NCI-H2196 treated with DMSO at 0.1 percent for 48 hours (cell line): ENCODE results near the gene CLMP.
A peak's percentile ranks its signal among the peaks of the same experiment; 100 is the strongest.
"Not testable (repeated sequence)": the region's sequence is repeated elsewhere in the genome, so short reads cannot be mapped to it uniquely, and the experiment has no call there.

Experiments used
- DNase-seq: peaks from one replicate; lab custom pipeline; 2025; ENCODE audit not compliant: unreplicated experiment; lab: John Stamatoyannopoulos, UW

The CLMP gene

DNA sequence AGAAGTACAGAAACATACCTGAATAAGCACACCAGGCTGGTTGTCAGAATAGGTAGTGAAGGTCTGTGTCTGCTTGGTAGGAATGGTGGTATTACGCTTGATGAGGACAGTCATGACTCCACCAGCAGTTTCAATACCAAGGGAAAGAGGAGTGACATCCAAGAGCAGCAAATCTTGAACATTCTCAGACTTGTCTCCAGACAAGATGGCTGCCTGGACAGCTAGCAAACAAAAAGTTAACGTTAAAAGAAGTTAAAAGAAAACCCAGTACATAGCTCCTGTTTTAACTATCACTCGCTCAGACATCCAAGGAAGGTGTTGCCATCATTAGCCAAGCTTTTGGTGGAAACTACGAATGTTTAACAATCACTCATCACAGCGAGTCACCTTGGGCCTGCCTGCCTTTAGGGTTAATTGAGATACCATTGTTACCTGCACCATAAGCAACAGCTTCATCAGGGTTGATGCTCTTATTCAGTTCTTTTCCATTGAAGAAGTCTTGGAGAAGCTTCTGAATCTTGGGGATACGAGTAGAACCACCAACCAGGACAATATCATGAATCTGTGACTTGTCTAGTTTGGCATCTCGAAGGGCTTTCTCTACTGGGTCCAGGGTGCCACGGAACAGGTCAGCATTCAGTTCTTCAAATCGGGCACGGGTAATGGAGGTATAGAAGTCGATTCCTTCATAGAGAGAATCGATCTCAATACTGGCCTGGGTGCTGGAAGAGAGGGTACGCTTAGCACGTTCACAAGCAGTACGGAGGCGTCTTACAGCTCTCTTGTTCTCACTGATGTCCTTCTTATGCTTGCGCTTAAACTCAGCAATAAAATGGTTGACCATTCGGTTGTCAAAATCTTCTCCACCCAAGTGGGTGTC, 135.8 kb downstream of the CLMP start:
- not testable (repeated sequence) for DNase-seq

DNA sequence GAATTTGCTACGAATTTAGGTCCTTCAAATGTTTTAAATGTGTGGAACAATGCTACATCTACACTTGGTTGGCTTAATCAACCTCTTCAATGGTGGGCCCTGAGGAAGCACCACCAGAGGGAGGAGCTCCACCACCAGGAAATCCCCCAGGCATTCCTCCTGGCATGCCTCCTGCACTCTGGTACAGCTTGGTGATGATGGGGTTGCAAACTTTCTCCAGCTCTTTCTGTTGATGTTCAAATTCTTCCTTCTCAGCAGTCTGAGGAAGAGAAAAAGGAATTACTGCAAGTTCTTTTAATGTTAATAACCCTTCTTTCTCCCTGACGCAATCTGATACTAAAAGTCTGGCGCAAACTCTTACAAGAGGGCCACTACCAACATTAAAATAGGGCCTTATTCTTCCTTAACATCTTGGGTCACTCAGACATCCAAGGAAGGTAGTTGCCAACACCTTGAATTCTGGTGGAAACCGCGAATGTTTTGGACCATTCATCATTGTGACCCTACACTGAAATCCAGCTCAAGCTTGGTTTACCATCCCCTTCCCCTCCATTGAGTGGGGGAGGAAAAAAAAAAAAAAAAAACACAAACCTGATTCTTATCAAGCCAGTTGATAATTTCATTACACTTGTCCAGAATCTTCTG, 137.3 kb downstream of the CLMP start:
- no peak for DNase-seq

DNA sequence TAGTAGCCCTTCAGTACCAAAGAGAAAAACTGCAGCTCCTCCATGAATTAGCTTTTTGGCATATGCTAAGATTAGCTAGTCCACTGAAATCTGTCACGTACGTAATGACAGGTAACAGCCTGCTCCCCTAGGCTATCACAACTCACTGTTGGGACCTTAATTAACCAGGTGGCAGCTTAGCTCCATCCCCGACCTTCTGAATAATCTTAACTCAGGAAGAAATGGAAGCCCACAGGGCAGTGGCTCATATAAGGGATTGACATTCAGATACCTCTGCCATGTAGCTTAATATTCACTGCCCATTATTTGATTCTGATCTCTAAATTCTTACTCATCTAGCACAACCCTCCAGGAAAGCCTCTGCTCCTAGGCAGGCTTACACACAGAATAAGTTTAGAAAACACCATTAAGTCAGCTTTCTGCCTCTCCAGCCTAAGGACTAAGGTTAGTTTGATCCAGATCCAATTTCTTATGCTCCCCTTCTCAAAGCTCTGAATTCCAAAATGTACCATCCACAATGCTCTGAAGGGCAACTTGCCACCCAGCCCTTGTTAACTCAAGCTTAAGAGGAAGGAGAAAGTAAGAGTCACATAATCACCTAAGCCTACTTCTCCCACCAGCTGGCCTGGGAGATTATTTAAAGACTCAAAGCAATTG, 138.1 kb downstream of the CLMP start:
- no peak for DNase-seq

DNA sequence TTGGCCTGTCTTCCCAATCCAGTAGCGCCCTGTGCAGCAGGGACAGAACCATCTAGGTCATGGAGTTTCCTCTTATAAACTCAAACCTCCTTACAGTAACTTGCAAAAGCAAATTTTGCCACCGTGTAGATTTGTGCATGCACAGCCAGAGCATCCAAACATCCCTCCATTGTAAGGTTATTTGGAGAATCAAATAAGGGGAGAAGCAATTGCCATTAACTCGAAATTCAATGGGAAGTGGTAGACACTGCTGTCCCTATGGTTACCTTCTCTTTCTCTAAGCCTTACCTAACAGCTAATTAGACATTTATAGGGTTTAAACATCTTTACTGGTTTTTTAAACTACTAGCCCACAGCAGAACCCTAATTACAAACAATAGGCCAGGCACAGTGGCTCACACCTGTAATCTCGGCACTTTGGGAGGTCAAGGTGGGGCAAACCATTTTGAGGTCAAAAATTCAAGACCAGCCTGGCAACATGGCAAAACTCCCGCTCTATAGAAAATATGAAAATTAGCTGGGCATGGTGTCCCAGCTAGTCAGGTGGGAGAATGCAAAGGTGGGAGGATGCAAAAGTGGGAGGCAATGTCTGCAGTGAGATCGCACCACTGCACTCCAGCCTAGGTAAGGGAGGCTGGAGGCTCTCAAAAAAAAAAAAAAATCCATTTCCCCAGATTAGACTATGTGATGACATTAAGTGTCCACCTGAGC, 139.7 kb downstream of the CLMP start:
- no peak for DNase-seq

DNA sequence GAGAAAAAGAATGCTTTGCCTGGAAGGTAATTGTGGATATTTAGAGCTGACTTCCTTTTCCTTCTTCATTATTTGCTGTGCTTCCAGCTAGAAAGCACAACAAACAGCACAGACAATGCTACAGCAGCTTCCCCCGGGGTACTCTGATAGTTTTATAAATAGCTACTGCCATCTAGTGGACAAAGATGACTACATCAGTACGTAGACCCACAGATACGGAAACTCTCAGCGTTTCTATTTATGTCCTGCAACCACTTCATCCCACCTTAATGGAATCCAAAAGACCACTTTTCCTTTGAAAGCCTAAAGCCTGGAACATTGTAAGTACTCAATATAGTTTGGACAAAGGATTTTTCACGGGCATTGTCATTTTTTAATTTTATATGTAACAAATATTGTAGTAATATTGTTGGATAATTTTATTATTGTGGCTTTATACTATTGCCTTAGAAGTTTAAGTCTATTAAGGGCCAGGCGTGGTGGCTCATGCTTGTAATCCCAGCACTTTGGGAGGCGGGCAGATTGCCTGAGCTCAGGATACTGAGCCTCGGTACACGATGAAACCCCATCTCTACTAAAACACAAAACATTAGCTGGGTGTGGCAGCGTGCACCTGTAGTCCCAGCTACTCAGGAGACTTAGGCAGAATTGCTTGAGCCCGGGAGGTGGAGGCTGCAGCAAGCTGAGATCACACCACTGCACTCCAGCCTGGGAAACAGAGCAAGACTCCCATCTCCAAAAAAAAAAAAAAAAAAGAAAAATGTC, 140.6 kb downstream of the CLMP start:
- peak; percentile 82 for DNase-seq

DNA sequence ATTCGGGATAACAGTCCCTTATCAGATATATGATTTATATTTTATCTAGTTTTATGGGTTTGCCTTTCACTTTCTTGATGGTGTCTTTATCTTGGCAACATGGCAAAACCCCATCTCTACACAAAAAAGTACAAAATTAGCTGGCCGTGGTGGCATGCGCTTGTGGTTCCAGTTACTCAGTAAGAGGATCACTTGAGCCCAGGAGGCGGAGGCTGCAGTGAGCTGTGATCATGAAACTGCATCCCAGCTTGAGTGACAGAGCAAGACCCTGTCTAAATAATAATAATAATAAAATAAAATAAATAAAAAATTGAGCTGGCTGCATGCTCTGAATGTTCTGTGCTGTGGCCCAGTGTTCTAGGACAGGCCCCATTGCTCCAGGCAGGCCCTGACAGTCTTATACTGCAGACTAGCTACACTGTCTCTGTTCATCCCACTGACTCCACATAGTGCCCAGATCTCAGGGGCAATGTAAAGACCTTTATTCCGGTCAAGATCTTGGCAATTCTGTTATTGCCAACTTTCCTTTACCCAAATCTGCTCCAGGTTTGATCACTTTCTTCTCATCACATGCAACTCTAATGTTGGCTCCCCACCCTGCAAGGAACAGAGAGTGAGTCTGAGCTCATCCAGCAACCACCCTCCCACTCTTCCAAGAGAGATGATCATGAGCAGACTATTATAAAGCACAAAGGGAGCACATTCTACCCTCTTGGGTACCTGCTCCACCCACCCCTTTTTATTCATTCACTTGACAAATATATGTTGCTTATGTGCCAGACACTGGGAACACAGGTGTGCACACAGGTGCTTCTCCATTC, 141.9 kb downstream of the CLMP start:
- DNase-seq, result no peak

DNA sequence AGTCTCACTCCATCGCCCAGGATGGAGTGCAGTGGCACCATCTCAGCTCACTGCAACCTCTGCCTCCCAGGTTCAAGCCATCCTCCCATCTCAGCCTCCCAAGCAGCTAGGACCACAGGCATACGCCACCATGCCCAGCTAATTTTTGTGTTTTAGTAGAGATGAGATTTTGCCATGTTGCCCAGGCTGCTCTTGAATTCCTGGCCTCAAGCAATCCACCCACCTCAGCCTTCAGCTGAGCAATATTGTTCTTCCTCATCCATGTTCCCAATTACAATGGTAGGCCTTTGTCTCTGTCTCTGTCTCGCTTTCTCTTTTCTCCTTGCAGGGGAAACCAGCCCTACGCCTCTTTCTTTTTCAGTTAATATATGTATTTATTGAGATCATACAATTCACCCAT, 143.4 kb downstream of the CLMP start:
- DNase-seq, result no peak

DNA sequence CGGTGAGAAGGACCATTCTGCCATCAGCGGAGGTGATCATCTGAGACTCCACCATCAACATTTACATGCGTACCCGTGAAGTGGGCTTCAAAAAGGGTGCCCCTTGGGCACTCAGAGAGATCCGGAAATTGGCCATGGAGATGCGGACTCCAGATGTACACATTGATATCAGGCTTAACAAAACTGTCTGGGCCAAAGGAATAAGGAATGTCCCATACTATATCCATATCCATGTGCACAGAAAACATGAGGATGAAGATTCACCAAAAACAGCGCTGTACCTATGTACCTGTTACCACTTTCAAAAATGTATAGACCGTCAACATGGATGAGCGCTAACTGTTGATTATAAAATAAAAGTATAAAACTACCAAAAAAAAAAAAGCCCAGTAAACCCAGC, 143.9 kb downstream of the CLMP start:
- no peak for DNase-seq

DNA sequence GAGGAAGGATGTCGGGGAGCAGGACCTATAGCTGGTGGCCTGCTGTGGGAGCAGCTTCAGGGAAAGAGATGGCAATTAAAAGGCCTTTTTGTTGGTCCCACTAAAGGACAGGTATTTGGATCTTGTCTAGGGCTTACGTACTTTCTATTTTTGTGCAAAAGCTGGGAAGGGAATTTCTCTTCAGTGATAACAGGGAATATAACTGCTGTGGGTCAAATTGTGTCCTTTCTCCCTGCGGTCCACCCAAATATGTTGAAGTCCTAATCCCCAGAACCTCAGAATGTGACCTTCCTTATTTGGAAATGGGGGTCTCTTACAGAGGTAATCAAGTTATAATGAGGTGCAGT, 147.1 kb downstream of the CLMP start:
- no peak for DNase-seq

DNA sequence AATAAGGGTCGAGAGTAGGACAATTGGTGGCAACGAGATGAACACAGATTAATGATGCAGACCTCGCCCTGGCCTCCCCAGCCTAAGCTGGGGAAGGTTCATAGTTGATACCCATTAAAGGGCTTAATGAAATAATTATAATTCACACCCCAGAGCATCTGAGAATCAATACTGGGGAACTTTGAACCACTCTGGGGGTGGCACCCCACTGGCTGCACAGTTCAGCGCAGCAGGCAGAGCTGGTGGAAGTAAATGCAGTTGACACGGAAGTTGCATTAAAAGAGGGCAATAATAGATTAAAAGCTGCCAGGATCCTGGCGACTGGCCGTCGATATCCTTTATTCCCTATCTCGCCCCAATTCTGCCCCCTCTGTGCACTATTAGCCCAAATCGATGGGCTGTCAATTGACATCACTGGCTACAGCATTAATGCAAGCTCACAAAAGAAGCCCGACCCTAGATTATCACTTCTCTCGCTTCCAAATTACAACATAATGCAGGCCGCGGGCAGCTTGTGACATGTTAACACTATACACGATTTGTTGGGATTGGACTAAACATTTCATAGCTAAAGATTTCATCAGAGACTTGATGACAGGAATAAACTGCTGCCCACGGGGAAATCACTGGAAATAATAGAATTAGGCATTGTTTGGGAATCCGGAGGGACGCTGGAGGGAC, 147.6 kb downstream of the CLMP start:
- no peak for DNase-seq

DNA sequence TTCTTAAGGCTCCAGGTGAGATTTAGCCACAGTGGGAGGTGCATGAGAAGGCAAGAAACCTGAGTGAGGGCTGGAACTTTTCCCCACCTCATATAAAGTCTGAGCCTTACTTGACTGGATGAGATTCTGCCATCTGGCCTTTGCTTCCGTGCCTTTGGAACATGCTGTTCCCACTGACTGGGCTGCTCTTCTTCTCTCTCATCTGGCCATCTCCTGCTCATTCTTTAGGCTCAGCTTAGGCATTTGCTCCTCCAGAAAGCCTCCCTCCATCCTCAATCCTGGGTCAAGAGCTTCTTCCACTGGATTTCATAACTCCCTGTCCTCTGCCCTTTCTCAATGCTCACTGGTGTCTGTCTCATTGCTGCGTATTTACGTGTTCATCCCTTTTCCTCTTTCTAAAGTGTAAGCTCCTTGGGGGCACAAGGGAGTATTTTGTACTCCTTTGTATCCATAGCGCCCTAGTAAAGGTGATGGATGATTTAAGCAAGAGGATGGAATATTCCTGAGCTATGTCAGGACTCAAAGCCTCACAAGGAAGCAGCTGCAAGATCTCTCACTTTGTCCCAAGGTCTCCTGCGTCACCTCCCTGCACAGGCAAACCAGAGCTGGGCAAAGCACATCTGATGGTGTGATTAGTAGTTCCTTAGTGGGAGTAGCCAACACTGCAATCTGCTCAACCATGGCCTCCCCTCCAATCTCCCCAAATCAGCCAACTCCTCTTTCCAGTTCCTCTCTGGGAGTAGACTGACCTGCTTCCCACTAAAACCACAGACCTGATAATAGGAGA, 148.4 kb downstream of the CLMP start:
- no peak for DNase-seq

DNA sequence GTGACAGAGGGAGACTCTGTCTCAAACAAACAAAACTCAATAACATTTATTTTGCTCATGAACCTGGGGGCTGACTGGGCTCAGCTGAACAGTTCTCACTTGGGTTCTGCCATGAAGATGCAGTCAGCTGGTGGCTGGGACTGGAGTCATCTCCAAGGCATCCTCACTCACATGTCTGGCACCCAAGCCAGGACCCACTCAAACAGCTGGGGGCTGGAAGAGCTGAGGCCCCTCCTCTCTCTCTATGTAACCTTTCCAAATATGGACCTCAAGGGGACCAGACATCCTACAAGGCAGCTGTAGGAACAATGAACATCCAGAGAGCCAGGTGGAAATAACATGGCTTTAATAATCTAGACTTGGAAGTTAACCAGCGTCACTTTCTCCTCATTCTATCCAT, 149.9 kb downstream of the CLMP start:
- DNase-seq, result no peak

DNA sequence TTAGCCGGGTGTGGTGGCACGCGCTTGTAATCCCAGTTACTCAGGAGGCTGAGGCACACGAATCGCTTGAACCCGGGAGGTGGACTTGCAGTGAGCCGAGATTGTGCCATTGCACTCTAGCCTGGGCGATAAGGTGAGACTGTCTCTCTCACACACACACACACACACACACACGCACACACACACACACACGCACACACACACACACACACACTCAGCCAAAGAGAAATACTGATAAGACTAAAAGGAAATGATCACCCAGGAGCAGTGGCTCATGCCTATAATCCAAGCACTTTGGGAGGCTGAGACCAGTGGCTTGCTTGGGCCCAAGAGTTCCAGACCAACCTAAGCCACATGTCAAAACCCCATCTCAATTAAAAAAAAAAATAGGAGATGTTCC, 153.9 kb downstream of the CLMP start:
- no peak for DNase-seq

DNA sequence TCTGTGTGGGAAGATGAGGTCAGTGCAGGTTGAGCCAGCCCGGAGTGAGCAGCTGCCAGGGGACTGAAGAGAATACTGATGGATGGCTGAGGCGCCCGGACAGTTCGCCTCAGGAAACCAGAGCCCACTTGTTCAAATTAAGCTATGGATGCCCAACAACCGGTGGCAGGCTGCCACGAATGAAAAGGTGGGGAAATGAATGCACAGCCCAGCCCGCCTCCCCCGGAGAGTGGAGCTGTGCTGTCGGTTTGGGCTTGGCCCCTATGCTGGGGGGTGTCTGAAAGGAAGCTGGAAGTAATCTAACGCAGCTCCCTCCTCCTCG, 155.0 kb downstream of the CLMP start:
- no peak for DNase-seq

DNA sequence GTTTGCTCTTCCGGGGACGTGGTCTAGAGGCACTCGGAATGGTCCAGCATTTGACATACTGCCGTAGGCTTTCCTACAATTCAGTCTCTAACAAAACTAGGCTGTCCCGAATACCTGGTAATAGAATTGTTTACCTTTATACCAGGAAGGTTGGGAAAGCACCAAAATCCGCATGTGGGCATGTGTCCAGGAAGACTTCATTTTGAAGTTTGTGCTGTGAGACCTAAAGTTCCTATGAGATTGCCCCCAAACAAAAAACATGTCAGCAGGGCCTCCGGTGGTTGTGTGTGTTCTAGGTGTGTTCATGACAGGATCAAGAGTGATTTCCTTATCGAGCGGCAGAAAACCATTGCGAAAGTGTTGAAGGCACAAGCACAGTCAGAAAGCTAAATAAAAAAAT, 159.2 kb downstream of the CLMP start:
- no peak for DNase-seq

DNA sequence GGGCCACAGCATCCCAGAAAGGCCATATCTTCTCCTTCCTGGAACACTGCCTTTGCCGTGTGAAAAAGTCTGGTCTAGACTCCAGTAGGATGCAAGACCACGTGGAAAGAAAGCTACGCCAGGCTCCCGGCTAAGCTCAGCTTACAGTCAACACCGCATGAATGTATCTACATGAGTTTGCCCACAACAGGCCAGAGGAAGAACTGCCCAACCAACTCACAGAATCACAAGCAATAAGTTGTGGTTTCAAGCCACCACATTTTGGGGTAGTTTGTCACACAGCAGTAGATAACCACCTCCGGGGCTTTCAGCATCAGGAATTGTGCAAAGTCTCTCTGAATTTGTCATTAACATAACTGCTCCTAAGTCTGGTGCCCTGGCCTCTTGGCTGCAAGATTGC, 160.5 kb downstream of the CLMP start:
- no peak for DNase-seq

DNA sequence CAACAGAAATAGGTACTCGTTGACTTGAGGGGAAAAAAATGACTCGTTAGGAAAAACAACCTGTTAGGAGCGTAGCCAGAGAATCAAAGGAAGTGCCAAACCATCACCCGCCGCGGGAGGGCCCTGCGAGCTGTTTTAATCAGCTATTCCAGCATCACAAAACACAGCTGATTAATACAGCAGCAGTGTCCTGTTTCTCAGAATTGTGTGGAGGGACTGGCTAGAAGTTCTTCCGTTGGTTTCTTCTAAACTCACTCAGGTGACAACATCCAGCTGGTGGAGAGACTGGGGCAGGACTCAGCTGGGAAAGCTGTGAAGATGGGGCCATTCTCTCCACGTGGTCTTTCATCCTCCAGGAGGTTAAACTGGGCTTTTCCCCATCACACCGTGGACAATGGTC, 161.2 kb downstream of the CLMP start:
- no peak for DNase-seq

DNA sequence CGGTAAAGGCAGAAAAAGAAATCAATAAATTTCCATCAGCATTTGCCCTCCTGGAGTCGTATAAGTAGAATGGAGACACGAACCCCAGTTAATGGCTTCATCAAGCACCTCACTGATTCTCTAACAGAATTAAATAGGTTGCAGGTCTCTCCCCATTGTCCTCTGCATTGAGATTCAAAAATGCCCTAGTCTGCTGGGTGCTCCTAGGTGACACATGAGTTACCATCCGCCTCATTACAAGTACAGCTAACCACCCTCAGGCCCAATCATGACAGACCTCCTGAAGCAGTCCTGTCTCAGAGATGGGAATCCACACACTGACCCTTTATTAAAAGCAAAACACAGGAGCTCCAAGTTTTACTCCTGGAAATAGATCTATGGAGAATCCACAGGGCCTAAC, 164.5 kb downstream of the CLMP start:
- no peak for DNase-seq

DNA sequence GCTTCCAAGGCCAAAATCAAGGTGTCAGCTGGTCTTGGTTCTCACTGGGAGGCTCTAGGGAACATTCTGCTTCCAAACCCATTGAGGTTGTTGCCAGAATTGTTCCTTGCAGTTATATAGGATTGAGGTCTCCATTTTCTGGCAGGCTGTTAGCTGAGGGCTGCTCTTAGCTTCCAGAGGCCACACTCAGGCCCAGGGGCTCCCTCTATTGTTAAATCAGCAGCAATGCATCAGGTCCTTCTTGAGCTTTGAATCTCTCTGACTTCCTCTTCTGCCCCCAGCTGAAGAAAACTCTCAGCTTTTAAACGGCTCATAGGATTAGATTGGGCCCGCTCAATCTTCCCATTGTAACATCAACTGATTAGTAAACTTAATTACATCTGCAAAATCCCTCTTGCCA, 174.1 kb downstream of the CLMP start:
- peak; percentile 23 for DNase-seq
